ENCODE results near the gene MAEL.

DNA sequence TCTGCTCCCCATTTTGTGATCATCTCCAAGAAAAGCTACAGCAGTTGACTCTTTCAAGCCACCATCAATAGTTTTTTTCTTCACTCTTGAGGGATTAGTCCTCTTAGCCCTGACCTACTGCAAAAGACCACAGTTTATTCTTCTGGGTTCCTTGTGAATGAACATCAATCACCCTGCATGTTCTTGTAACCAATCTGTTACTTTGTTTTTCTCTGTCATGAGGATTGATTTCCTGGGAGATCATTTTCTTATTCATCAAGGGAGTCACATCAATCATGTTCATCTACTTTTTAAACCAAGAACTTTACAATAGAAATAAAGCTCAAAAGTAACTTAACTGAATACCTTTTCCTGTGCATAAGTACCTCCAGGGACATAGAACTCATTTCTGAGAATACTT, 35.6 kb upstream of the MAEL start:
- TF ChIP-seq, protein P1, sequence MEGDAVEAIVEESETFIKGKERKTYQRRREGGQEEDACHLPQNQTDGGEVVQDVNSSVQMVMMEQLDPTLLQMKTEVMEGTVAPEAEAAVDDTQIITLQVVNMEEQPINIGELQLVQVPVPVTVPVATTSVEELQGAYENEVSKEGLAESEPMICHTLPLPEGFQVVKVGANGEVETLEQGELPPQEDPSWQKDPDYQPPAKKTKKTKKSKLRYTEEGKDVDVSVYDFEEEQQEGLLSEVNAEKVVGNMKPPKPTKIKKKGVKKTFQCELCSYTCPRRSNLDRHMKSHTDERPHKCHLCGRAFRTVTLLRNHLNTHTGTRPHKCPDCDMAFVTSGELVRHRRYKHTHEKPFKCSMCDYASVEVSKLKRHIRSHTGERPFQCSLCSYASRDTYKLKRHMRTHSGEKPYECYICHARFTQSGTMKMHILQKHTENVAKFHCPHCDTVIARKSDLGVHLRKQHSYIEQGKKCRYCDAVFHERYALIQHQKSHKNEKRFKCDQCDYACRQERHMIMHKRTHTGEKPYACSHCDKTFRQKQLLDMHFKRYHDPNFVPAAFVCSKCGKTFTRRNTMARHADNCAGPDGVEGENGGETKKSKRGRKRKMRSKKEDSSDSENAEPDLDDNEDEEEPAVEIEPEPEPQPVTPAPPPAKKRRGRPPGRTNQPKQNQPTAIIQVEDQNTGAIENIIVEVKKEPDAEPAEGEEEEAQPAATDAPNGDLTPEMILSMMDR (IDR thresholded peaks at IDR 0.05): no peak
- no peak for TF ChIP-seq POLR2A (IDR thresholded peaks at IDR 0.05)
